ENCODE measurements around the gene LIMA1. TPM values are rescaled to one million over a fixed set of nuclear protein-coding genes. Genes with fewer than 3 reads are reported as not detected.
A peak's percentile ranks its signal among the peaks of the same experiment; 100 is the strongest.

Gene LIMA1
- total RNA-seq, 2 donors from 2014 or later = 20.1 to 26.0 TPM

DNA sequence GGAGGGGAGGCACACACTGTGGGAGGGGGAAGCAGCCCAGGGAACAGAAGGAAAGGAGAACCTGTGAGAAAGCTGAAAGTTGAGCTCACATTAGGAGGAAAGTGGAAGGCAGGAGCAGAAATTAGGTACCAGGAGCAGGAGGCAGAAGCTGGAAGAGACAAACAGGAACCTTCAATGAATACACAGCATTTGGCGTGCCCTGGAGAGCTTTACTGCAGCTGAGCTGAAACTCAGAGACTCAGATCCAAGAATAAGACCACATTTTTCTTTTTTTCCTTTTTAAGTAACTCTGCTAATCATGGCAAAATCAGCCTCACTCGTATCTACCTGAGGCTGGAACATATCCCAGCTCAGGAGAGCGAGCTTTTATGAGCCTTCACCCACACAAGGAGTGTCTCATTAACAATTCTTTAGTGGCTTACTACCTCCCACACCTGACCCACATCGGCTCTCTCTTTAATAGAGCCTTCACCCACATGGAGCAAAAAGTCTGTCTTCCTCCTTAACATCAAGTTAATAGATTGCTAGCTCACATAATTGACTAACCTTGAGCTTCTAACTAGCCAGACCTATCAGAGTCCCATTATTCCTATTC lies 97.9 kb downstream of the LIMA1 start:
- peaks cover 10% of the 10 kb centered on the region for H3K36me3 Mint-ChIP-seq (ENCODE audit: low read depth)
- no peak overlapping the region for H3K4me3 Mint-ChIP-seq
- H3K9me3 Mint-ChIP-seq = no peaks in the 10 kb centered on the region
- Histone ChIP-seq H3K9ac (ENCODE audit: extremely low read depth, low read length, poor library complexity, severe bottlenecking) (no peak overlapping the region), H3K36me3 (ENCODE audit: control insufficient read depth, insufficient read depth, low read length) (peaks cover 37% of the 10 kb centered on the region), H3K27me3 (ENCODE audit: control insufficient read depth, insufficient read depth, low read length, poor library complexity, severe bottlenecking) (no peaks in the 10 kb centered on the region), H3K4me3 (ENCODE audit: low read length) (no peak overlapping the region), H3K9me3 (ENCODE audit: control insufficient read depth, low read length) (no peaks in the 10 kb centered on the region), H3K27ac (ENCODE audit: low read depth, low read length) (no peak overlapping the region), H3K4me1 (ENCODE audit: control insufficient read depth, insufficient read depth, low read length) (no peaks in the 10 kb centered on the region)
- no peak for DNase-seq
- WGBS, 2 experiments (ENCODE audit: insufficient coverage in 1 of 2, insufficient read length in 1 of 2) = 93 to 94% methylated on average over 4 of the region's 4 CpGs
- no peaks in the 10 kb centered on the region for H3K27me3 Mint-ChIP-seq (ENCODE audit: insufficient read depth)
- peak overlapping the region; percentile 44 for H3K27ac Mint-ChIP-seq
- TF ChIP-seq, protein P1, sequence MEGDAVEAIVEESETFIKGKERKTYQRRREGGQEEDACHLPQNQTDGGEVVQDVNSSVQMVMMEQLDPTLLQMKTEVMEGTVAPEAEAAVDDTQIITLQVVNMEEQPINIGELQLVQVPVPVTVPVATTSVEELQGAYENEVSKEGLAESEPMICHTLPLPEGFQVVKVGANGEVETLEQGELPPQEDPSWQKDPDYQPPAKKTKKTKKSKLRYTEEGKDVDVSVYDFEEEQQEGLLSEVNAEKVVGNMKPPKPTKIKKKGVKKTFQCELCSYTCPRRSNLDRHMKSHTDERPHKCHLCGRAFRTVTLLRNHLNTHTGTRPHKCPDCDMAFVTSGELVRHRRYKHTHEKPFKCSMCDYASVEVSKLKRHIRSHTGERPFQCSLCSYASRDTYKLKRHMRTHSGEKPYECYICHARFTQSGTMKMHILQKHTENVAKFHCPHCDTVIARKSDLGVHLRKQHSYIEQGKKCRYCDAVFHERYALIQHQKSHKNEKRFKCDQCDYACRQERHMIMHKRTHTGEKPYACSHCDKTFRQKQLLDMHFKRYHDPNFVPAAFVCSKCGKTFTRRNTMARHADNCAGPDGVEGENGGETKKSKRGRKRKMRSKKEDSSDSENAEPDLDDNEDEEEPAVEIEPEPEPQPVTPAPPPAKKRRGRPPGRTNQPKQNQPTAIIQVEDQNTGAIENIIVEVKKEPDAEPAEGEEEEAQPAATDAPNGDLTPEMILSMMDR (conservative IDR thresholded peaks at IDR 0.05) = no peak
- peaks cover 4% of the 10 kb centered on the region for H3K4me1 Mint-ChIP-seq

DNA sequence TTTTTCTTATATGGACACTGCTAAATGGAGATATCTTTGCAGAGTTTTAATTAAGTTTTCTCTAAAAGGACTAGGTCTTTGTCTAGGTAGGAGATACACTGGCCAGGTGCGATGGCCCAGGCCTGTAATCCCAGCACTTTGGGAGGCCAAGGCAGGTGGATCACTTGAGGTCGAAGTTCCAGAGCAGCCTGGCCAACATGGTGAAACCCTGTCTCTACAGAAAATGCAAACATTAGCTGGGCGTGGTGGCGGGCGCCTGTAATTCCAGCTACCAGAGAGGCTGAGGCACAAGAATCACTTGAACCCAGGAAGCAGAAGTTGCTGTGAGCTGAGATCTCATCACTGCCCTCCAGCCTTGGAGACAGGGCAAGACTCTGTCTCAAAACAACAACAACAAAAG lies 99.1 kb downstream of the LIMA1 start:
- no peaks in the 10 kb centered on the region for H3K27me3 ChIP-seq (ENCODE audit: control insufficient read depth, insufficient read depth, low read length, poor library complexity, severe bottlenecking)
- peaks cover 36% of the 10 kb centered on the region for H3K36me3 ChIP-seq (ENCODE audit: control insufficient read depth, insufficient read depth, low read length)
- DNase-seq = no peak
- no peaks in the 10 kb centered on the region for H3K9me3 Mint-ChIP-seq
- 91 to 96% methylated on average over 5 of the region's 5 CpGs for WGBS, 2 experiments (ENCODE audit: insufficient coverage in 1 of 2, insufficient read length in 1 of 2)
- H3K27ac Mint-ChIP-seq = no peak overlapping the region
- no peak overlapping the region for H3K4me3 ChIP-seq (ENCODE audit: low read length)
- H3K4me1 ChIP-seq (ENCODE audit: control insufficient read depth, insufficient read depth, low read length) = no peaks in the 10 kb centered on the region
- TF ChIP-seq, protein P1 (conservative IDR thresholded peaks at IDR 0.05) = no peak
- H3K36me3 Mint-ChIP-seq (ENCODE audit: low read depth) = peaks cover 17% of the 10 kb centered on the region
- peaks cover 4% of the 10 kb centered on the region for H3K4me1 Mint-ChIP-seq
- H3K27ac ChIP-seq (ENCODE audit: low read depth, low read length) = no peak overlapping the region
- H3K9me3 ChIP-seq (ENCODE audit: control insufficient read depth, low read length) = no peaks in the 10 kb centered on the region
- H3K27me3 Mint-ChIP-seq (ENCODE audit: insufficient read depth) = no peaks in the 10 kb centered on the region
- no peak overlapping the region for H3K9ac ChIP-seq (ENCODE audit: extremely low read depth, low read length, poor library complexity, severe bottlenecking)
- no peak overlapping the region for H3K4me3 Mint-ChIP-seq

DNA sequence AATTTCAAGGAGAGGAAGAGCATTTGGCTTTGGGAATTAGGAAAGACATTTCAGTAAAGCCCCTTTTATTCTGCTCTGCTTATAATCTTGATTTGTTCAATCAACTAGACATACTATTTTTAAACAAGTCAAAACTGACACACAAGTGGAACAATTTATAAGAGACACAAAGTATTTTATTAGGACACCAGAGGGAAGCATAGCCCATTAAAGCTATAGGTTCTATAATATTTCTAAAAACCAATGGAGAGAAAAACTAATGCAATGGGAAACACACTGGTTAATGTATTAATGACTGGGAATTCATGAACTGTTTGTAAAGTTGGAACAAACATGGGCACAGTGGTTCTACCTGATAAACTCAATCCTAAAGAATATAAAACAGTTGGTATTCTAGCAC lies 100.9 kb downstream of the LIMA1 start:
- no peaks in the 10 kb centered on the region for H3K27me3 Mint-ChIP-seq (ENCODE audit: insufficient read depth)
- H3K9ac ChIP-seq (ENCODE audit: extremely low read depth, low read length, poor library complexity, severe bottlenecking) = no peak overlapping the region
- no peak overlapping the region for H3K27ac ChIP-seq (ENCODE audit: low read depth, low read length)
- H3K9me3 Mint-ChIP-seq = no peaks in the 10 kb centered on the region
- no peaks in the 10 kb centered on the region for H3K4me1 ChIP-seq (ENCODE audit: control insufficient read depth, insufficient read depth, low read length)
- H3K9me3 ChIP-seq (ENCODE audit: control insufficient read depth, low read length) = no peaks in the 10 kb centered on the region
- no peaks in the 10 kb centered on the region for H3K27me3 ChIP-seq (ENCODE audit: control insufficient read depth, insufficient read depth, low read length, poor library complexity, severe bottlenecking)
- no peak overlapping the region for H3K4me3 ChIP-seq (ENCODE audit: low read length)
- H3K4me3 Mint-ChIP-seq = no peak overlapping the region
- H3K36me3 ChIP-seq (ENCODE audit: control insufficient read depth, insufficient read depth, low read length) = peaks cover 24% of the 10 kb centered on the region
- no peak for DNase-seq
- H3K36me3 Mint-ChIP-seq (ENCODE audit: low read depth) = peaks cover 27% of the 10 kb centered on the region
- TF ChIP-seq, protein P1 (conservative IDR thresholded peaks at IDR 0.05) = no peak
- peaks cover 4% of the 10 kb centered on the region for H3K4me1 Mint-ChIP-seq
- no peak overlapping the region for H3K27ac Mint-ChIP-seq
